Effector CD8-positive, alpha-beta T cell (primary cell): ENCODE measurements around the gene DENND2A.
"Not testable (repeated sequence)": the region's sequence is repeated elsewhere in the genome, so short reads cannot be mapped to it uniquely, and the experiment has no call there.

Experiments
- DNase-seq: peaks from one replicate; lab custom pipeline; 2025; lab: John Stamatoyannopoulos, UW

Gene DENND2A

DNA sequence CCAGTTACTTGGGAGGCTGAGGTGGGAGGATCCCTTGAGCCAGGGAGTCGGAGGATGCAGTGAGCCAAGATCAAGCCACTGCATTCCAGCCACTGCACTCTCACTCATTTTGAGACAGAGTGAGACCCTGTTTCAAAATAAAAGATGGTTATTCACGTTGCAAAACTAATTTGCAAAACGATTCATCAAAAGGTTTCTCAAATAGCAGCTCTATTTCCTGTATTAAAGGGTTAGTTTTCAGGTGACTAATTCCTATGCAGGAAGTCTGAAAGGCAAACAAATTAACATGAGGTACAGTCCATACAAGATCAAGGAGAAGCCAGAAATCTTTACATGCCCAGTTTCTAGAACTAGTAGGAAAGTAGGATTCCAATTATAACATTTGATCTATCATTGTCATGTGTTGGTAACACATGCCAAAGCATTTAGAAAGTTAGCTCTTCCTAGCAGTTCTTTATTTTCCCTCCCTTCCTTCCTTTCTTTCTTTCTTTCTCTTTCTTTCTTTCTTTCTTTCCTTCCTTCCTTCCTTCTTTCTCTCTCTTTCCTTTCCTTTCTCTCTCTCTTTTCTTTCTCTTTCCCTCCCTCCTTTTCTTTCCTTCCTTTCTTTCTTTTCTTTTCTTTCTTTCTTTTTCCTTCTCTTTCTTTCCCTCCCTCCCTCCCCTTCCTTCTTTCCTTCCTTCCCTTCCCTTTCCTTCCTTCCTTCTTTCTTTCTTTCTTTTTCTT lies 49.3 kb downstream of the DENND2A start:
- no peak for DNase-seq

DNA sequence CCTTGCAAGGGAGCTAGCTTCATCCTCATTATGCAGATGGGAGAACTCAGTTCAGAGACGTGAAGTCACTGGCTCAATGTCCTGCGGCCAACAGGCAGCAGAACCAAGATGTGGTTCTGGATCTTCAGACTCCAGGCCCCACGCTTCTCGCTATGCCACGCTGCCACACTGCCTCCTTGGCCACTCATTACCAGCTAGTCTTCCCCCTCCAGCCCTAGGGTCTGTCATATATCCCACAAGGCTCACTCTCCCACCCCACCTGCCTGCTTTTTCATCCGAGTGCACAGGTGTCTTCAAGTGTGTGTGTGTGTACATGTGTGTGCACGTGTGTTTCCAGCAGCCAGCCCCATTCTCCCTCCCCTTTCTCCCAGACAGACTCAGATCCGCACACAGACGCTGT lies 53.4 kb downstream of the DENND2A start:
- no peak for DNase-seq

DNA sequence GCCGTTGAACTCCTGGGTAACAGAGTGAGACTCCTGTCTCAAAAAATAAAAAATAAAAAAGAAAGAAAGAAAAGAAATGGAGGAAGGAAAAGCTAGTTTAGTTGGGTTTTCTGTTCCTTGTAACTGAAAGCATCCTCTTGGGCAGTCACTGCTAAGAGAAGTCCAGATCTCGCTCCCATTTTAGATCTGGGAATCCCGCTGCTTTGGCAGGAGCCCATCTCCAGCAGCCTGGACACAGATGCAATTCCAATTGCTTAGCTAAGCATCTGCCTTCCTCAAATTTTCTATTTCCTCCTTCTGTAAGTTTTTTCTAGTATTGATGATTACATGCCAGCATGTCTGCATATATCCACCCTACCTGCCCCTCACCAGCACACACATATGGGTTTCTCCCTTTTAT lies 54.1 kb downstream of the DENND2A start:
- DNase-seq: no peak

DNA sequence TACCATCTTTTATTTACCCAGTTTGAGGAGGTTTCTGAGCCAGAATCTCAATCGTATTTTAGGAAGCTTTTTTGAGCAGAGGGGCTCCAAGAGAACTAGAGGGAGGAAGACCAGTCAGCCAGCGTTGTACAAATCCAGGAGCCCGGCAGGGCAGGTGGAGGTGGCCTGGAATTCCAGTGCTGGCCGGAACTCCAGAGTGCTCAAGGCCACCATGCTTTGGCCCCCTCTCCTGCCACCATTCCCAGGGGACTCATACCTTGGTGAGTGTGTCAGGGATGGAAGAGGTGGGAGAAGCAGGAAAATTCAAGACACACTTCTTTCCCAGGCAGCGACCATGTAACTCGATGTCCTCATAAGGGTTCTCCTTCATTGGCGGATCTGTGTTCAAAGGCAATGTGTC lies 55.3 kb downstream of the DENND2A start:
- no peak for DNase-seq

DNA sequence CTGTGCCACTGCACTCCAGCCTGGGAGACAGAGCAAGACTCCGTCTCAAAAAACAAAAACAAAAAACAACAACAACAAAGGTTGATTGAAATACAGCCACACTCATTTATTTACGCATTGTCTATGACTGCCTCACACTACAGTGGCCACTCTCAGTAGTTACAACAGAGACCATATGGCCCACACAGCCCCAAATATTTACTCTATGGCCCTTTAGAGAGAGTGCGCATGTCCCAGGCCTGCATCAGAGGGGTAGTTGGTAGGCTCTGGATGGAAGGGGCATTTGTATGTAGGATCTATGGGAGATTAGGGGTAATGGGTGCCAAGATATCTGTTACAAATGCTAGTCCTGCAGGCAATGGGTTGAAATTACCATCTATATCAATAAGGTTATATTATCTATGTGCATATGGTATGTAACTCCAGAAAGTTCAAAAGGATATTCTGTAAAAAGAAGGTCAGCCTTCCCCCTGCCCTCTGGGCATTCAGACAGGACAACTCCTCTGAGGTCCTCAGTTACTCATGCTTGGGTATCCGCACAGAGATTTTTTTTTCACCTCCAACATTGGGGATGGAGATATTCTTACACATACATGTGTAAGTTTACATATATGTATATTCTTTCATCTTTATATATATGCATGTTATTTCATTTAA lies 56.3 kb downstream of the DENND2A start:
- no peak for DNase-seq

DNA sequence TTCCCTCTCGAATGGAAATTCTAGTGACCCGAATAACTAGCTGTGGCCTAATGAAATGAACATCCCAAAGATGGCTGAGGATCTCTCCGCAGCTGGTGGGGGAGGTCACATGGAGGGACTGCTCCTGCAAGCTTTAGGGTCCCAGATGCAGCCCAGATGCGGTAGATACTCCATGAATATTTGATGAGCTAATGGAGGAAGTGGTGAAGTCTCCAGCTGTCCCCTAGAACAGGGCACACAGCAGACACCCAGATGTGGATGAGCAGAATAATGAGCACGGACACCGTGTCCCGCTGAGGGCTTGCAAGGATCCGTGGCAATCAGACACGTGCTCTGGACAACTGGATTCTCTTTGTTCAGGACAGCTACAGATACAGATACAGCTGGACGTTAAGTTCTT lies 59.2 kb downstream of the DENND2A start:
- DNase-seq: no peak

DNA sequence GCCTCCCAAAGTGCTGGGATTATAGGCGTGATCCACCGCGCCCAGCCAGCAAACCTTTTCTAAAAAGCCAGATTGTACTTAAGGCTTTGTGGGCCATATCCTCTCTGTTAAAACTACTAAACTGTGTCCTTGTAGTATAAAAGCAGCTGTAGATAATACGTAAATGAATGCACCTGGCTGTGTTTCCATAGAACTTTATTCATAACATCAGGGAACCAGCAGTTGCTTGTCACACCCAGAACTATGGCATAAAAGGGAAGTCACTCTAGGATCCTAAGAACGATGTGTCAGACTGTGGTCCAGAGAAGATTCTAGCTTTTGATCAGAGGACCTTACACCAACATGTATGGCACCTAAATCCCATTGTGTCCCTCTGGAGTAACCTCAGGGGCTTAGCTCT lies 63.0 kb downstream of the DENND2A start:
- DNase-seq: no peak

DNA sequence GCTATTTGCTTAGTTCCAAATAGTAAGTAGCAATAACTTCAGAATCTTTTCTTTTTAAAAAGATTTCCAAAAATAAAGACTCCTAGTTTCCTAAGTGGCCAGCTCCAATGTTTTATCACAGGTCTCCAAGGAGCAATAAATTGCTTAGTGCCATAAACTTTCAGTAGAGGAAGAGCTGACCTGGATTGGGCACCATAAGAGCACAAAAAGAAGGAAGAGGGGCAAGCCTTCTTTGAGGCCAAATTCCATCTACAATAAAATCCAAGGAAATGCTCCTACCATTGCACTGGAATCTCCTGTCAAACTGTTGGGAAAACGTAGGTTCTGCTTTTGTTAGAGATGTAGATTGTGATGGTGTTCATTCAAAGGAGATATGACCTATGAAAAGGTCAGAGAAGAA lies 64.0 kb downstream of the DENND2A start:
- no peak for DNase-seq

DNA sequence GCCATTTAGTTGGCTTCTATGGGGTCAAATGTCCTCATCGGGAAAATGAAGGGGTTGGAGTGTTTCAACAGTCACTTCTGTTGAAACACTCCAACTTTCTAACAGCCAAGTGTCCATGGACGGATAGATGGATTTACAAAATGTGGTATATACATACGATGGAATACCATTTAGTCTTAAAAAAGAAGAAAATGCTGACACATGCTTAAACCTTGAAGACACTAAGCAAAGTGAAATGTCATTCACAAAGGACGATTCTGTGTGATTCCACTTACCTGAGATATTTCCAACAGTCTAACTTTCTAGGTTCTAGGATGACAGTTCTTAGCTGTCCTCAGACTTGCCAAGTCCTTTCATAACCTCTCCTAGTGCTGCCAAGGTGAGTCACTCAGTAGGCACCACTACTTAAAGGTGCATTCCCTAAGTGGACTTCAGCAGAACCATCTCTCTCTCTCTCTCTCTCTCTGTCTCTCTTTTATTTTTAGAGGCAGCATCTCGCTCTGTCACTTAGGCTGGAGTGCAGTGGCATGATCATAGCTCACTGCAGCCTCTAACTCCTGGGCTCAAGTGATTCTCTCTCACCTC lies 69.0 kb downstream of the DENND2A start:
- no peak for DNase-seq

DNA sequence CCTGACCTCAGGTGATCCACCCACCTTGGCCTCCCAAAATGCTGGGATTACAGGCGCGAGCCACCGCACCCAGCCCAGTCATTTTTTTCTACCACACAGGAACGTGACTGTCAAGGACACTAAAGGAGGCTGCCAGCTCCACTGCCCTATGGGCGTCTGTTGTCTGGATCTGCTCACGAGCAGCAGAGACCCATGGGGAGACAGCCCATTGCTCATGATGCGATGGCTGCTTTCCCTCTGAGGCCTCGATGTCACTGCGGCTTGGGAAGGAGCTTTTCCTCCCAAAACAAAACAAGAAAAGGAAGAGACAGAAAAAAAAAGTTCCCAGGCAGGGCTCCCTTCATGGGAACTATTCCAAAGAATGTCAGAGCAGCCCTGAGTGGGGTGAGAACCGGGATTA lies 70.5 kb downstream of the DENND2A start:
- no peak for DNase-seq

DNA sequence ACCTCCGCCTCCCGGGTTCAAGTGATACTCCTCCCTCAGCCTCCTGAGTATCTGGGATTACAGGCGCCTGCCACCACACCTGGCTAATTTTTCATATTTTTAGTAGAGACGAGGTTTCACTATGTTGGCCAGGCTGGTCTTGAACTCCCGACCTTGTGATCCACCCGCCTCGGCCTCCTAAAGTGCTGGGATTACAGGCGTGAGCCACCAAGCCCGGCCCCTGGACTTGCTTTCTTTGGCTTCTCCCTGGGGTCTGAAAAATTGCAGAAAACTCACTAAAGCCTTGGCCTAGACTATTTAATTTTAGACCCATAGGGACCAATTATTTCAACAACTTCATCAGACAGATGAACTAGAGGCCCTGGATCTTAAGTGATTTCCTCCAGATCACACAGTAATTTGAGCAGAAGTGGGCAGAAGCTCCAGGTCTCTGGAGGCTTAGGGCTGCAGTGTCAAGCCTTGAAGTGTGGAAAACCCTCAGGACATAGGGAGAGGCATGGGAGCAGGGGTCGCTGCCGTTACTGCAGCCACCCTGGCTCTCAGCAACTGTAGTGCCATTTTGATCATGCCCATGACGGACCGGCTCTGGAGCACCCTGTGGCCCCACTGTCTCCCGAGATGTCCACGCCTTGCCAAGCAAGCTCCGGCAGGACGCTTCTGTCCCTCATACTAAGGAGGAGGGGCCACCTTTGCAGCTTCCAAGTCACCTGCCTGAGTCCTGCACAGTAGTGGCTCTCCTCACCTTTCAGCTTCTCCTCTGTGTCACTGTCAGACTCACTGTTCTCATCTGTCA lies 72.4 kb downstream of the DENND2A start:
- DNase-seq: no peak

DNA sequence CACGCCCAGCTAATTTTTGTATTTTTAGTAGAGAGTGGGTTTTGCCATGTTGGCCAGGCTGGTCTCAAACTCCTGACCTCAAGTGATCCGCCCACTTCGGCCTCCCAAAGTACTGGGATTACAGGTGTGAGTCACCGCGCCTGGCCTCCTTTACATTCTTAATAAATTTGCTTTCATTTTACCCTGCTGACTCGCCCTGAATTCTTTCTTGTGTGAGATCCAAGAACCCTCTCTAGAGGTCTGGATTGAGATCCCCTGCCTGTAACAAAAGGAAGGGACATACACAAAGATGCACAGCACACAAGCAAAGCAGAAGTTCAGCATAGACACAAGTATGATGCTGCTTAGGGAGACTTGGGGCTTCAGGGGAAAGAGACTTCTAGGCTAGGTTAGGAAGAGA lies 74.4 kb downstream of the DENND2A start:
- DNase-seq: not testable (repeated sequence)

DNA sequence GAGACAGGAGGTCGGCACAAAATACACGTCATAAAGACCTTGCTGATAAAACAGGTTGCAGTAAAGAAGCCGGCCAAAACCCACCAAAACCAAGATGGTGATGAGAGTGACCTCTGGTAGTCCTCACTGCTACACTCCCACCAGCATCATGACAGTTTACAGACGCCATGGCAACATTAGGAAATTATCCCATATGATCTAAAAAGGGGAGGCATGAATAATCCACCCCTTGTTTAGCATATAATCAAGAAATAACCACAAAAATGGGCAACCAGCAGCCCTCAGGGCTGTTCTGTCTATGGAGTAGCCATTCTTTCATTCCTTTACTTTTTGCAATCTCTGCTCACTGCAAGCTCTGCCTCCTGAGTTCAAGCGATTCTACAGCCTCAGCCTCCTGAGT lies 74.9 kb downstream of the DENND2A start:
- not testable (repeated sequence) for DNase-seq

DNA sequence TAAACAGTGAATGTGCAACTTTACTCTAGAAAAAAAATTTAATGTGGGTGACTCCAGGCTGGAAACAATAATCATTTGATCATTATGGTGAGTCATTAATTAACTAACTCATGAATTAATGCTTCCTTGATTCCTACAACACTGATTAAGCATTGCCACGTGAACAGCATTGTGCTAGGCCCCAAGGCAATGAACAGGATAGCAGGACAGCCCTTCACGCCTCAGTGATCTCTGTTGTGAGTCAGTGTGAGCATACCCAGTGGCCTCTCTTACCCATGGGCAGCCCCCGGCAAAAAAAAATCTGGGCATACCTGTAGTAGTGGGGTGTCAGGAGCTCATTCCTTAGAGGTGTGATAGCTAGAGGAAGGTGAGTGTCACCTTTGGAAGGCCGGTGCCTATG lies 76.0 kb downstream of the DENND2A start:
- no peak for DNase-seq

DNA sequence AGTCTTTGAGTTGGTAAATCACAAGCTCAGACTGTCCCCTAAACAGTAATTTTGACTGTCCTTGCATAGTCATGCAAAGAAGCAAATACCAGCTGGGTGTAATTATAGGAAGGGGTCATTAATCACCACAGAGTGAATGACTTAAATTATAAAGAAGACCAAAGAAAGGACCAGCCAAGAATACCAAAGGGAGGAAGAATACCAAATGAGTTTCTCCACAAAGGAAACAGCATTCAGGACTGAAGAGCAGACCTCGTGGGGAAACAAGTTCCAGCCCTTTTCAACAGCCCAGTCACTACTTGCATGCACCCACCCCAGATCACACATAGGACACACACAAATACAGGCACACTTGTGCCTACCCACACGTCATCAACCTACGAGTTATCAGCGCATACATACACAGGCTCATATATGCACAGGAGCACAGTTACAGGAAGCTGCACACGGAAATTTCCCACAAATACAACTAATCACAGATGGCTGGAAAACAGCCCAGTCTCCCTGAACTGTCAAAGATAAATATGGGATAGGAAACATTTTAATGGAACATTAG lies 77.6 kb downstream of the DENND2A start:
- DNase-seq: no peak

DNA sequence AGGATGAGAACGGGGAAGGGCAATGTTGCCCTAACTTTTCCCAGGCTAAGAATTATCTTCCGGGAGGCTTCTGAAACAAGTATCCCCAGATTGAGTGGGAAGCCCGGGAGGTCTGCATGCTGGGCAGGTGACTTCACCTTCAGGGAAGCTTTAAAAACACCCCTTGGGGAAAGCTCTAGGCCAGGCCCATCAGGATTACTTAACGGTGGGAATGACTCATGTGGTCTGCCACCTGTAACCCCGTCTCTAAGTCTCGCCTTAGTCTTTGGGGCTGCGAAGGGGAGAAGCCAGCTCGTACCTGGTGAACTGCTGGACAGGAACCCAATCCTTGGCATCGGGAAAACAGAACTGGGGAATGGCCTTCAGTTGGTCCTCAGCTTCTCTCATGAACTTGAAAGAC lies 81.2 kb downstream of the DENND2A start:
- DNase-seq: no peak

DNA sequence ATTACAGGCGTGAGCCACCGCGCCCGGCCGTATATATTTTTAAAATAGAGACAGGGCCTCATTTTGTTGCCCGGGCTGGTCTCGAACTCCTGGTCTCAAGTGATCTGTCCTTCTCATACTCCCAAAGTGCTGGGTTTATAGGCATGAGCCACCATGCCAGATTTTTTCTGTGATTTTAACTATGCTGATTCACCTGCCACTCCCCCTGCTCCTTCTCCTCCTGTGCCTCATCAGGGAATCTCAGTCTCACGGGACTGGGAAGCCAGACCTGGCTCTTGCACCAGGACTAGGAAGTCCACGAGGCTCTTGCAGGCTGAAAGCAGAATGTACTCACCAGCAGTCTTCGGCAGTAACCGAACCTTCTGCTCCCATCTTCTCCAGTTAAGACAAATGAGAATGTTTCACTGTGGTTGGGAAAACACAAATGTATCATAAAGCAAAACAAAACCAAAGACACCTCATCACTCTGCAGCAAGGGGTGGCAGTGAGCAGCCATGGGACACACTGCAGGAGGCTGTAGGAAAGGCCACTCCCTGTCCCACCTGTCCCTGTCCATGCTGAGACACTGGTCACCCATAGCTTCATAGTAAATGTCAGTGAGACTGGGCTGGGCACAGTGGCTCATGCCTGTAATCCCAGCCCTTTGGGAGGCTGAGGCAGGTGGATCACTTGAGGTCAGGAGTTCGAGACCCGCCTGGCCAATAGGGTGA lies 82.6 kb downstream of the DENND2A start:
- no peak for DNase-seq

DNA sequence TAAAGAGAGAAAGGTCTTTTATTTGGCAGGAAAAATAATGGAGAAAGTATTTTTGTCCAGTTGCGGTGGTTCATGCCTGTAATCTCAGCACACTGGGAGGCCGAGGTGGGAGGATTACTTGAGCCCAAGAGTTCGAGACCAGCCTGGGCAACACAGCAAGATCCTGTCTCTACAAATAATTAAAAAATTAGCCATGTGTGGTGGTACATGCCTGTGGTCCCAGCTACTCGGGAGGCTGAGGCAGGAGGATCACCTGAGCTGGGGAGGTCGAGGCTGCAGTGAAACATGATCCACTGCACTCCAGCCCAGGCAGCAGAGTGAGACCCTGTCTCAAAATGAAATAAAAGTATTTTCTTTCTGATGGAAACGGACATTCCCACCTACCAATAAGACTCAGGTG lies 83.5 kb downstream of the DENND2A start:
- no peak for DNase-seq

DNA sequence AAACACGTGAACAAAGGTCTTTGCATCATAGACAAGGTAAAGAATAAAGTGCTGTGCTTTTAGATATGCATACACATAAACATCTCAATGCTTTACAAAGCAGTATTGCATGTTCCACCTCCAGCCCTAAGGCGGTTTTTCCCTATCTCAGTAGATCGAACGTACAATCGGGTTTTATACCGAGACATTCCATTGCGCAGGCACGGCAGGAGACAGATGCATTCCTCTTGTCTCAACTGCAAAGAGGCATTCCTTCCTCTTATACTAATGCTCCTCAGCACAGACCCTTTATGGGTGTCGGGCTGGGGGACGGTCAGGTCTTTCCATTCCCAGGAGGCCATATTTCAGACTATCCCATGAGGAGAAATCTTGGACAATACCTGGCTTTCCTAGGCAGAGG lies 87.4 kb downstream of the DENND2A start:
- not testable (repeated sequence) for DNase-seq

DNA sequence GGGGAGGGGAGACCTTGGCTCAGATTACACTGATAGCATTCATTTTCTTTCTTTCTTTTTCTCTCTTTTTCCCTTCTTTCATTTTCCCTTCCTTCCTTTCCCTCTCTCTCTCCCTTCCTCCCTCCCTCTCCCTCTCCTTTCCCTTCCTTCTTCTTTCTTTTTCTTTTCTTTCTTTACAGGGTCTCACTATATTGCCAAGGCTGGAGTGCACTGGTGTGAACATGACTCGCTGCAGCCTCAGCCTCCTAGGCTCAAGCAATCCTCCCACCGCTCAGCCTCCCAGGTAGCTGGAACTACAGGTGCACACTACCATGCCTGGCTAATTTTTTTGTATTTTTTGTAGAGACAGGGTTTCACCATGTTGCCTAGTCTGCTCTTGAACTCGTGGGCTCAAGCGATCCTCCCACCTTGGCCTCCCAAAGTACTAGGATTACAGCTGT lies 88.4 kb downstream of the DENND2A start:
- no peak for DNase-seq

DNA sequence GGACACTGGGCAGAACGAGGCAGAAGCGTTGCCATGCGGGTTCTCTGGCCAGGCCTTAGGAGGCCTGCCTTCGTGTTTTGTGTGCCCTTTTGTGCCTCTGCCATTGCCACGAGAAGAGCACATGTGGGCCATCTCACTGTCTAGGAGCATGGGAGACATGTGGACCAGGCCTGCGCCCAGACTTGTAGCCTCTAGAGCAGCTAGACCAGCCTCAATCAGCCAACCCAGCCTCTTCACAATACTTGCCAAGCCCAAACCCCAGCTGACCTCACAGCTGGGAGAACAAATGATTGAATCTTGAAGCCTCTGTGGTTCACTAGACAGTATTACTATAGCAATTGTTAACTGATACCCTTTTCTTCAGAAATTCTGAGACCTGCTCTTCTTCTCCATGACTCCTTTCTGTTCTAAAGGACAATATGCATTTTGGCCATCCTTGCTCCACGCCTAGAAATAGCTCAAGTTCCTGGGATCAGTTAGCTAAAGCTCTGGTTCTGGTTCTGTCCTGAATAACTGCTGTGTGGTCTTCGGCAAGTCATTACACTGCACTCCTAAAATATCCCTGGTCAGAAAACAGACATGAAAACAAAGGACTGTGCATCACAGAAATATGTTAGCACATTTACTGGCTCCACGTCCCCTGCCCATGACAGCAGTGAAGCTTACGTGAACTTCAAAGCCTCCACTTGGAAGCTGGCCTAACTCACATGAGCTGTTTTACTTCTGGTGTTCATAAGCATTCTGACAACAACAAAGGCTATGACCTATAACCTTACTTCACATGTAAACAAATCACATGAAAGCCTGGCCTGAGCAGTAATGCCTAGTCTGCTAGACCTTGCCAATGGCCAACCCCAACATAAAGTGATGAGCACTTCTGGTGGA lies 89.0 kb downstream of the DENND2A start:
- DNase-seq: no peak
